ENCODE results near the gene PPP1CB. TPM values are rescaled to one million over a fixed set of nuclear protein-coding genes. Genes with fewer than 3 reads are reported as not detected.

Gene PPP1CB
- total RNA-seq, 1 donor from 2014 or later, result 135 TPM

DNA sequence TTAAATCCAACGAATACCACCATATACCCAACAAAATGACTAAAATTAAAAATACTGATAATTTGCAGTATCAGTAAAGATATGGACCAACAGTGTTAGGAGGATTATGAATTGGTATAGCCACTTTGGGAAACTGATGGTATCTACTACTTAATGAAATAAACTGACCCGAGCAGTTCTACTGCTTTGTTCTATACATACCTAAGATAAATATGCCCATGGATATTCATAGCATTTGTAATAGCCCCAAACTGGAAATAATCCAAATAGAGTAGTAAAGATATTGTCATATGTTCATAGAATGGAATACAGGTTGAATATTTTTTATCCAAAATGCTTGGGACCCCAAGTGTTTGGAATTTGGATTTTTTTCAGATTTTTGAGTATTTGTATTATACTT lies 20.7 kb downstream of the PPP1CB start:
- no peak overlapping the region for H3K27ac Mint-ChIP-seq
- peaks cover 76% of the 10 kb centered on the region for H3K4me1 Mint-ChIP-seq
- POLR2A ChIA-PET, result no interaction called here
- intact Hi-C loops (cut with micrococcal nuclease), result loop anchor here (5.0 kb wide), 1 partner anchor 180 kb away; no protein-coding TSS in a partner anchor
- ATAC-seq (ENCODE audit: low read depth) (no peak), DNase-seq (no peak)
- H3K36me3 Mint-ChIP-seq (ENCODE audit: low read depth), result peaks cover 18% of the 10 kb centered on the region
- no peaks in the 10 kb centered on the region for H3K27me3 Mint-ChIP-seq
- no peak overlapping the region for H3K4me3 Mint-ChIP-seq
- TF ChIP-seq, protein P1, sequence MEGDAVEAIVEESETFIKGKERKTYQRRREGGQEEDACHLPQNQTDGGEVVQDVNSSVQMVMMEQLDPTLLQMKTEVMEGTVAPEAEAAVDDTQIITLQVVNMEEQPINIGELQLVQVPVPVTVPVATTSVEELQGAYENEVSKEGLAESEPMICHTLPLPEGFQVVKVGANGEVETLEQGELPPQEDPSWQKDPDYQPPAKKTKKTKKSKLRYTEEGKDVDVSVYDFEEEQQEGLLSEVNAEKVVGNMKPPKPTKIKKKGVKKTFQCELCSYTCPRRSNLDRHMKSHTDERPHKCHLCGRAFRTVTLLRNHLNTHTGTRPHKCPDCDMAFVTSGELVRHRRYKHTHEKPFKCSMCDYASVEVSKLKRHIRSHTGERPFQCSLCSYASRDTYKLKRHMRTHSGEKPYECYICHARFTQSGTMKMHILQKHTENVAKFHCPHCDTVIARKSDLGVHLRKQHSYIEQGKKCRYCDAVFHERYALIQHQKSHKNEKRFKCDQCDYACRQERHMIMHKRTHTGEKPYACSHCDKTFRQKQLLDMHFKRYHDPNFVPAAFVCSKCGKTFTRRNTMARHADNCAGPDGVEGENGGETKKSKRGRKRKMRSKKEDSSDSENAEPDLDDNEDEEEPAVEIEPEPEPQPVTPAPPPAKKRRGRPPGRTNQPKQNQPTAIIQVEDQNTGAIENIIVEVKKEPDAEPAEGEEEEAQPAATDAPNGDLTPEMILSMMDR (IDR thresholded peaks at IDR 0.05), result no peak
- no peaks in the 10 kb centered on the region for H3K9me3 Mint-ChIP-seq
- CTCF ChIA-PET, result no interaction called here

DNA sequence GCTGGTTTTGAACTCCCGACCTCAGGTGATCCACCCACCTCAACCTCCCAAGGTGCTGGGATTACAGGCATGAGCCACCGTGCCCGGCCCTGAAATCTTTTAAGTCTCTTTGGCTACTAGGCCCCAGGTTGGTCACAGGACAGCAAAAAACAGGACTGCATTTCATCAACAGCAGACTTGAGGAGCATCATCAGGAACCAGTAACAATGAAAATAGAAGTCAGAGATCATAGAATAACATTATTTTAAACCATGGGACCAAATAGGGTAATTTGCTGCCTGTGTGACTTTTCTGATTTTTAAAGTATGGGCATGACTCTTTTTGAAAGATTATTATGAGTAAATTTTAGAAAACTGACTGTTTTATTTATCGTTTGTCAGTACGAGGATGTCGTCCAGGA lies 24.8 kb downstream of the PPP1CB start:
- Mint-ChIP-seq H3K36me3 (ENCODE audit: low read depth) (peaks cover 48% of the 10 kb centered on the region), H3K27me3 (no peaks in the 10 kb centered on the region), H3K4me1 (peaks cover 43% of the 10 kb centered on the region), H3K9me3 (no peaks in the 10 kb centered on the region), H3K4me3 (no peak overlapping the region), H3K27ac (no peak overlapping the region)
- intact Hi-C loops (cut with micrococcal nuclease), result no loop called here
- ChIA-PET POLR2A (no interaction called here), CTCF (interaction anchor here (2.5 kb wide), 1 partner anchor 182 kb away, joined by 10 read pairs; no protein-coding TSS in a partner anchor)
- ATAC-seq (ENCODE audit: low read depth) (no peak), DNase-seq (no peak)
- TF ChIP-seq, protein P1 (IDR thresholded peaks at IDR 0.05), result no peak

DNA sequence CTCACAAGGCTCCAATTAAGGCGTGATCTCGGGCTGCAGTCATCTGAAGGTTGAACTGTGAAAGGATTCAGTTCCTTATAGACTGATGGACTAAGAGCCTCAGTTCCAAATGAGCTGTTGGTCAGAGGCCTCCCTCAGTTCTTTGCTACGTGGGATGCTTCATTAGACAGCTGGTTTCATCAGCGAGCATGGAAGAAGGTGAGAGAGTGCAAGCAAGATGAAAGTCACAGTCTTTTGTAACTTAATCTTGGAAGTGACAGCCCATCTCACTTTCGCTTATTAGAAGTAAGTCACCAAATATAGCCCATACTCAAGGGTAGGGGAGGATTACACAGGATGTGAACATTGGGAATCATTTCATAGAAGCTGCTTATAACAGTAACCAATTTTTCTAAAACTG lies 26.8 kb downstream of the PPP1CB start:
- DNase-seq (no peak), ATAC-seq (ENCODE audit: low read depth) (no peak)
- Mint-ChIP-seq H3K36me3 (ENCODE audit: low read depth) (peaks cover 62% of the 10 kb centered on the region), H3K4me3 (no peak overlapping the region), H3K9me3 (no peaks in the 10 kb centered on the region), H3K27ac (peak overlapping the region; percentile 16), H3K4me1 (peaks cover 26% of the 10 kb centered on the region), H3K27me3 (no peaks in the 10 kb centered on the region)
- ChIA-PET POLR2A (no interaction called here), CTCF (interaction anchor here (1.3 kb wide), 1 partner anchor 184 kb away, joined by 3 read pairs; no protein-coding TSS in a partner anchor)
- TF ChIP-seq, protein P1 (IDR thresholded peaks at IDR 0.05), result no peak
- intact Hi-C loops (cut with micrococcal nuclease), result no loop called here

DNA sequence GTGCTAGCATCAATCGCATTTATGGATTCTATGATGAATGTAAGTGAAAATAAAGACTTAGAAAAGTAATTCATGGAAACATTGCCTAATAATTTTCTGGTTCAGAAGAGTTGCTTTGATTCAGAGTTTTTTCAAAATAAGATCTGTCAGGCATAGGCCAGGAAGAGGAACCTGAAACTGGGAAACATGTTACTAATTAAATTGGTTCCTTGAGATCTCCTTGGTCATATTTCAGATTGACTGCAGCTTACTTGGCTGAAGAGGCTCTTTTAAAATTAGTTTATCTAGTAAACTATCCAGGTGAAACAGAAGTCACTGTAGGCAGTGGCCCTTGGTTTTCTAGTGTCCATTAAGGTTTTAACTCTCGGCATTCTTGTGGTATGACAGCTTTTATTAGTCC lies 27.4 kb downstream of the PPP1CB start:
- no peak for DNase-seq
- TF ChIP-seq, protein P1 (IDR thresholded peaks at IDR 0.05), result no peak
- Mint-ChIP-seq H3K36me3 (ENCODE audit: low read depth) (peaks cover 66% of the 10 kb centered on the region), H3K4me1 (peaks cover 20% of the 10 kb centered on the region), H3K4me3 (no peak overlapping the region), H3K27ac (no peak overlapping the region), H3K9me3 (no peaks in the 10 kb centered on the region), H3K27me3 (no peaks in the 10 kb centered on the region)
- ATAC-seq (ENCODE audit: low read depth), result no peak
- intact Hi-C loops (cut with micrococcal nuclease), result no loop called here
- CTCF ChIA-PET, result no interaction called here
- POLR2A ChIA-PET, result no interaction called here

DNA sequence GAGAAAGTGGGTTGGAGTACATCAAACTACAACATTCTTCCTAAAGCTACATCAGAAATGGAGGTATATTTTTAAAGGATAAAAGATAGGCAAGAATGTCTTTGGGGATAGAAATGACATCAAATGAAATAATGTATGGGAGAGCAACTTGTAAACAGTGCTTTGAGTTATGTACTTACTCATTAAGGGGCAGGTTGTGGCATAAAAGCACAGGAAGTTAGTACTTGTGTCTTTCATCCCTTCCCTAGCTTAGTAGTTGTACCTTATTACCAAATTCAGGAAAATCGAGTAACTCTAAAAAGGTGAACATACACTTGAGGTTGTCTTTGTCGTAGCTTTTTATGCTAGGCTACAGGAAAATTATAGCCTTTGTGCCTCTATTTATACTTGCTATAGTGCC lies 28.9 kb downstream of the PPP1CB start:
- intact Hi-C loops (cut with micrococcal nuclease), result no loop called here
- Mint-ChIP-seq H3K27me3 (no peaks in the 10 kb centered on the region), H3K4me3 (no peak overlapping the region), H3K27ac (no peak overlapping the region), H3K36me3 (ENCODE audit: low read depth) (peaks cover 72% of the 10 kb centered on the region), H3K9me3 (no peaks in the 10 kb centered on the region), H3K4me1 (peaks cover 10% of the 10 kb centered on the region)
- ChIA-PET CTCF (no interaction called here), POLR2A (no interaction called here)
- no peak for ATAC-seq (ENCODE audit: low read depth)
- no peak for DNase-seq
- TF ChIP-seq, protein P1 (IDR thresholded peaks at IDR 0.05), result no peak

Data from activated B cell treated with CpG ODN at 0.5 μM for 24 hours (primary cell).